Measurements from ENCODE around the gene NDUFB2.
"Not testable (repeated sequence)": the region's sequence is repeated elsewhere in the genome, so short reads cannot be mapped to it uniquely, and the experiment has no call there.

Gene NDUFB2

DNA sequence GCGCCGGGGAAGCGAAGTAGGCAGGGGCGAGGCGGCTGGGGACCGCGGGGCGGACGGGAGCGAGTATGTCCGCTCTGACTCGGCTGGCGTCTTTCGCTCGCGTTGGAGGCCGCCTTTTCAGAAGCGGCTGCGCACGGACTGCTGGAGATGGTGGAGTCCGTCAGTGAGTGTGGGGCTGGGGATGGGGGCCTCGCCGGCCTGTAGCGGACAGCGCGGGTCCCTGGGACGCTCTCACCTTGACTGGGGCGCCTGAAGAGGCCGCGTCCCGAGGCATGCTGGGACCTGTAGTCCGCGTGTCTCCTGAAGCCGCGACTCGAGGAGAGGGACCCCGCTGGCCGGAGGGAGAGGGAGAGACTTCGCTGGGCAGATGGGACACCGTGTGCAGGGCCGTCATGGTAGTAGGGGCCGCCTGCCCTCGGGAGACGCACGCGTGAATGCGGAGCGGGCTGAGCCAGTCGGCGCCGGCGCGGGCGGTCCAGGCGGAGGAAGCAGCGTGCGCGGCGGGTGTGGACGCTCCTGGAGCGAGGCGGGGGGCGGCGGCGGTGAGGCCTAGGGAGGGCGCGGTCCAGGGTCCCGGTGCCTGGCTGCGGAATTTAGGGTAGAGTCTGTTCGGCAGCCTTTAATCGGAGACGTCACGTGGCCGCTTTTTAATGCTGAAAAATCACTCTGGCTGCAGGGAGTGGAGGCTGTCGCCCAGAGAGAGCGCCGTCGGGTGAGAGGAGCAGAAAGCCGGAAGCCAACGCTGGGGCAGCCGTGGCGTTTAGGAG lies at the start of gene NDUFB2:
NDUFB2 (plus strand) TSS at position 29 of the 767 bp plus-strand sequence; CDS start at position 66, 37 bp downstream.
- DNase-seq, result peak; percentile 69

DNA sequence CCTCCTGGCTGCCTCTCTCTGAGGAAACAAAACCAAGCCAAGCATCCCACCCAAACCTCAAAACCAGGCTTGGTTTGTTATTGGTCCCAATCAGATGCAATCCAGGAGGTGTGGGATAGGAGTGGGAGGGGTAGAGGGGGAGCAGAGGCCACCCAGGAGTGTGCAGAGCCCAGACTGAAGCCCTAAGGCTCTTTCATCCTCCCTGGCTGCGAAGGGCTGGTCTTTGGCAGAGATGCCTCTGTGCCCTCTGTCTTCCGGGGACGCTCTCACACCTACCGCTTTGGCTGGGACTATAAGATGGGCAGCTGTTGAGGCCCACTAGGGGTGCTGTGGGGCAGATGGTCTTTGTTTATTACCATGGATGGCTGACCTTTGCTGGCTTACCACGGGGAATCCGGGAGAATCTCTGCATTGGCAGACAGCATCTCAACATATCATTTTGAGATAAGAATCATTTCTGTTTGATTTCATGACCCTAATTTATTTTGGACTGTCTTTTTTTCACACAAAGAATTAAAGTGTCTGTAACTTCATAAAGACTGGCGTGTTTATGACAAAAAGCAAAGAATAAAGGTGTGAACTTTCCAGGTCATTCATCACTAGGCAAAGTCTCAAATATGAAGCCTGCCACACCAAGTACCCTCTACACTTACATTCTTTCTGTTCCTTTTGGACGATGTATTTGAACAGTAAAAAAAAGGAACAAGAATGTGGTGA lies 49.4 kb upstream of the NDUFB2 start:
- DNase-seq, result peak; percentile 35

DNA sequence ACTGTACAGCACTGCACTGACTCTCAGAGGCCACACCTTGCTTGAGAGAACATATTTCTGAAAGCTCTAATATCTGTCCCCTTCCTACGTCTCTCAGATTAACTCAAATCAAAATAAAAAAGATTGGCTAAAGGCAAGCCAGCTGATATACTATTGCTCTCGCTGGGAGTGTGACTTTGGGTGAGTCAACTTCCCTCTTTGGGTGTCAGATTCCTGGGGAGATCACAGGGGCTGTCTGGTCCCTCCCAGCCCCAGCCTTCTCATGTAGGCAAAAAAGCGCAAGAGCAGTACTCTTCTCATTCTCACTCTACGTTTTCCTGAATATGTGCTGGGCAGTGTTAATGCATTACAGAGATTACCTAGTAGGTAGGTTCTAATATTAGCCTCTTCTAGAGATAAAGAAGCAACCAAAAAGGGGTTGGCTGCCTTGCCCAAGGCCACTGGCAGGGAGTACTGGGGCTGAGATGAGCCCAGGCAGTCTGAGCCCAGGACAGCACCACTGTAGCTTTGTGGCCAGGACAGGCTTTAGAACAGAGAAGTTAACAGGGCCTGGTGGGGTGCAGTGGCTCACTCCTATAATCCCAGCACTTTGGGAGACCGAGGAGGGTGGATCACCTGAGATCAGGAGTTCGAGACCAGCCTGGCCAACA lies 46.8 kb upstream of the NDUFB2 start:
- no peak for DNase-seq

DNA sequence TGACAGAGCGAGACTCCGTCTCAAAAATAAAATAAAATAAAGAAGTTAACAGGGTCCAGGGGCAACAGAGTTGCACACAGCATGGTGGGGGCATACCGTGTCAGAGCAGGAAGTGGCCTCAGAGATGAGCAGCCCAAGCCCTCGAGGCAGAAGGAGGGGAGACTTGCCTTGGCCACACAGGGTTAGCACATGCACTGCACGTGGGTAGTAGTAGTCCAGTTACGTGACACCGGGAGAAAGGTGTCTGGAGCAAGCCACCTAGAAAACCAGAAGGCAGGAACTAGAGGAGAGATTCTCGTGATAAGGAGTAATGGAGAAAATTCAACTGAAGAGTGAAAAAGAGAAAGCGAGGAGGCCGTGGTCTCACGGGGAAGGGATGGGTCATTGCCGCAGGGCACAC lies 46.1 kb upstream of the NDUFB2 start:
- DNase-seq, result no peak

DNA sequence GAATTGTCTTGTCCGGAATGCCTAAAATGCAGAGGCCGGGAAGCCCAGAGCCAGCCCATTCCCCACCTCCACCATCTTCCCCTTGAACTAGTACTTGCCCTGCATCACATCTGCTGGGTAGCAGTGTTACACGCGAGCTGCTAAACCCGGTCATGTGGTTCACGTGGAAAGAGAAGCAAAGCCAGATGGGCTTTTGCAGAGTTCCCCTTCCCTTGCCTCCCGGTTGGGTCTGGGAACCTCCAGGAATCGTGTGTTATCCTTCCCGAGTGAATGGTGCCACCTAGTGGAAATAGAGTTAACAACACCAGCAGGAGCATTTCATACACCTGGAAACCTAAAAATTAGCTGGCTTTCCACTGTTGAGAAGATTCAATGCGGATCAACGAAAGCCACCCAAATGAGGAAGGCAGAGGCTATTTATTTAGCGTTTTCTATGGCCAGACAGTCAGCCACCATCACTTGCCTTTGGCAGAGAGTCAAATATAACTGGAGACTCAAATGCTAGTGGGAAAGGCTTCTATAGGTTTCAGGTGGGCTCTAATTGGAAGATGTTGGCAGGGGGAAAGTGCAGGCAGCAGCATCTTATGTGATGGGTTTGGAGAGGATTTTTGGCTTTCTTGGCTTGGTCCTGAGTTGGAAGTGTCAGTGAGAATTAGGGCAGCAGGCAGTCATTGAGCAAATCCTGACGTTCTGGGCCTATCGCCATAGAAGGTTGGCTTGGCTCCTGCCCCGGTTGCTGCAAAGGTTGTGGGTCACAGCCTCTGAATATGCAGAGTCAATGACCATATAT lies 43.0 kb upstream of the NDUFB2 start:
- peak; percentile 58 for DNase-seq

DNA sequence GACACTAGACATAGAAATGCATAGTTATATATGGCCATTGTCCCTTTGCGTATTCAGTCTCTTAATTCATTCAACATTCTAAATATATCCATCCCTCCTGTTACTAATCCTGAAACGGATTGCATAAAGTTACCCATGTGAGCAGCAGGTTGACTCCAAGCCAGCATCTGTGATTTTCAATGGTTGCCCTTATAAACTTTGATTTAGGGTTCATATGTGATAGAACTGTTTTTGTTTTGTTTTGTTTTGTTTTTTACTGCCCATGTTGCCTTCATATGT lies 42.5 kb upstream of the NDUFB2 start:
- no peak for DNase-seq

DNA sequence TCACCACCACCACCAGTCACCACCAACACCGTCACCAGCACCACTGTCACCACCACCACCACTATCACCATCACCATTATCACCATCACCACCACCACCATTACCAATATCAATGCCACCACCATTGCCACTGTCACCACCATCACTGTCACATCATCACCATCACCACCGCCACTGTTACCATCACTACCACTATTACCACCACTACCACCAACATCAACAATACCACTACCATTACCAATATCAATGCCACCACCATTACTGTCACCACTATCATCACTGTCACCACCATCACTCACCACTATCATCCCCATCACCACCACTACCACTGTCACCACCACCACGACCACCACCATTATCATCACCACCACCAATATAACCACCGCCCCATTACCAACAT lies 41.8 kb upstream of the NDUFB2 start:
- no peak for DNase-seq

DNA sequence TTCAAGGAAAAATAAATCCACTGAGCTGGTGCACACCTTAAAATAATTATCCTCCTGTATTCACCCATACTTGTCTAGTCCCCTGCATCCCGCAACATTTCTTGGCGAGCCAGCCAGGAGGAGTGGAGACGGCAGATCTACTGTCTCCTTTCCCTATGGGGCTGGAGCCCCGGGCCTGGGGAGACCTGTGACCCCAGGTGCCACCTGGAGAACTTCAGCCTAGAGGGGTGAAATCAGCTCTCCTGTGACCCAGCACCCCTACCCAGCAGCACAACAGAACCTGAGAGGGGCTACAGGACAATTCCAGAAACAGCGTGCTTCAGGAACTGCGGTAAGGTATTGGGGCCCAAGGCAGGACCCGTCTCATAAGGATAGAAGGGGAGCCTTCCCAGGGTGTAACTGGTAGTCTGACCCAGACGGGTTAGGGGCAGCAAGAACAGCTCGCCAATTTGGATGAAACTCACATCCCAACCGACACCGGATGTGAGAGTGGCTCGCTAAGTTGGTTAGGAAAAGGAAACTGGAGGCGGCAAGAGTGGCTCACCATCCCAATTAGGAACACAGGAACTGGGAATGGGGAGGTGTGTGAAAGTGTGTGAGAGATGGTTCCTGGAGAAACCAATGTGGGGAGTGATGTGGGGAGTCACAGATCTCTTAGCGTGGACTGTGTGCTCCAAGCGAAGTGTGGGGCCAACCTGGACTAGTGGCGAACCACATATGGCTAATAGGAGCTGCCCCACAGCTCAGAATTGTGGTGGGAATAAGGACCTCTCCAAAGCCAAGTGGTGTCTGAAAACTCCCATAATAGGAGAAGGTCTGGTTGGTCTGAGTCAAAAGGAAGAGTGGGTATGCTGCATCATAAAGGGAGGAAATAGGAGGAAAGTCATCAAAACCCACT lies 40.7 kb upstream of the NDUFB2 start:
- DNase-seq, result no peak

DNA sequence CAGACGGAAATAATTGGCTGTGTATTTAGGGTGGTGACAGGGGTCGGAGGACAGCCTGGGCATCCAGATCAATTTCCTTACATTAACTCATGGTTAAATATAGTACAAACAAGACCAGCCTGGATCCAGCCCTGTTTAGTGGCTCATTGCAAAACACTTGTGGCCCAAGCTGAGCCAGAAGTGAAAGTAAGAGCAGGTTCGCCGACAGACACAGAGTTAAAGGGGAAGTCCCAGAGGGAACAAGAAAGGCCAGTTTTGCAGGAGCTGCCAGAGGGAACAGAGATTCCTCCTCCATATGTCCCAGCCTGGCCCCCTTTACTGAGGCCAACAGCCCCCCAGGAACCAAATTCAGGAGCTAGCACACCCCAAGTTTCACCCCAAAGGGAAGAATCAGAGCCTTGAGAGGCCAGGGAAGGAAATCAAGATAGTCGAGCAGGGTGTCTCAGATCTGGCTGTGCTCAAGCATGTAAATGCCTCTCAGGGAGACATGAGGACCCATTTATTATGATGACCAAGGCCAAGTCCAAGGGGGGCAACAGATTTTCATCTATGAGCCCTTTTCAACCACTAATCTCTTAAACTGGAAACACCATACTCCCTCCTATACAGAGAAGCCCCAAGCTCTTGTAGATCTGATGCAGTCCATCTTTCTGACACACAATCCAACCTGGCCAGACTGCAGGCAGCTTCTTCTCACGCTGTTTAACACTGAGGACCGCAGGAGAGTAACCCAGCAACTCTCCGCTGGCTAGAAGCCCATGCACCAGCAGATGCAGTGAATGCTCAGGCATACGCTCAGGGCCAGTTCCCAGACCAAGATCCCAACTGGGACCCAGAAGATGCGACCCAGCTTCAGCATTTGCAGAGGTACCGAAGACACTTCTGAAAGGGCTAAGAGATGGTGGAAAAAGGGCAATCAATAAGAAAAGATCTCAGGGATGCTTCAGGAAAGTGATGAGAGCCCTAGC lies 39.7 kb upstream of the NDUFB2 start:
- peak; percentile 32 for DNase-seq

DNA sequence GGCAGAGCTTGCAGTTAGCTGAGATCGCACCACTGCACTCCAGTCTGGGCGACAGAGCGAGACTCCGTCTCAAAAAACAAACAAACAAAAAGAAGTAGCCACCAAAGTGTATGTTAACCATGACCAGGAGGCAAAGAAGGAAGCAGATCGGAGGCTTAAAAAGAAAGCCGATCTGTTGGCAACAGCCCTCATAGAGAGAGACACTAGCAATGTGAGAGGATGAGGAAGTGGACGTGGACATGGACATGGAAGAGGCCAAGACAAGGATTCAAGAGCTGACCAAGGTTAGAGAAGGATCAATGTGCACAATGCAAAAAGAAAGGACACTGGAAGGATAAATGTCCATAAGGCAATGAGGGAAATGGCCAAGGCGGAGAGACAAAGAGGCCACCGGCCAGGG lies 38.6 kb upstream of the NDUFB2 start:
- no peak for DNase-seq

DNA sequence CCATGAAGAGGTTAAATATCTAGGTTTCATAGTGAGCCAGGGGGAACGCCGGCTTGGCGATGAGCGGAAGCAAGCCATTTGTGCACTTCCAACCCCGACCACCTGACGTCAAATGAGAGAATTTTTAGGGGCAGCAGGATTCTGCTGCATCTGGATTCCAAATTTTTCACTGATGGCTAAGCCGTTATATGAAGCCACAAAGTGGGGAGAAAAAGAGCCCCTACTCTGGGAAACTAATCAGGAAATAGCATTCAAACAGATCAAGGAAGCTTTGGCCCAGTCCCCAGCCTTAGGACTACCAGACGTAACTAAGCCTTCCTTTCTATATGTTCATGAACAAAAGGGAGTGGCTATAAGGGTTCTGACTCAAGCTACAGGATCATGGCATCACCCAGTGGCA lies 36.7 kb upstream of the NDUFB2 start:
- DNase-seq, result no peak

DNA sequence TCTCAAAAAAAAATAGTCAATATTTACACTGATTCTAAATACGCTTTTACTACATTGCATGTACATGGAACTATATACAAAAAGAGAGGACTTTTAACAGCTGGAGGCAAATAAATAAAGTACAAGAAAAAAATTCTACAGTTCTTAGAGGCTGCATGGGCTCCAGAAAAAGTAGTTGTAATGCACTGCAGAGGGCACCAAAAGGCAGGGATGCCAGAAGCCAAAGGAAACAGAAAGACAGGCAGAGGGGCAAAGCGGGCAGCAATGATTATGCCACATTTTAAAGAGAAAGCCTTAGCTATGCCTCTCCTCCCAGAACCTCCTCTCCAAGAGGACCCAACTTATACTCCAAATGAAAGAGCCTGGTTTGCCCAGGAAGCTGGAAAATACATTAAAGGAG lies 35.4 kb upstream of the NDUFB2 start:
- DNase-seq, result no peak

DNA sequence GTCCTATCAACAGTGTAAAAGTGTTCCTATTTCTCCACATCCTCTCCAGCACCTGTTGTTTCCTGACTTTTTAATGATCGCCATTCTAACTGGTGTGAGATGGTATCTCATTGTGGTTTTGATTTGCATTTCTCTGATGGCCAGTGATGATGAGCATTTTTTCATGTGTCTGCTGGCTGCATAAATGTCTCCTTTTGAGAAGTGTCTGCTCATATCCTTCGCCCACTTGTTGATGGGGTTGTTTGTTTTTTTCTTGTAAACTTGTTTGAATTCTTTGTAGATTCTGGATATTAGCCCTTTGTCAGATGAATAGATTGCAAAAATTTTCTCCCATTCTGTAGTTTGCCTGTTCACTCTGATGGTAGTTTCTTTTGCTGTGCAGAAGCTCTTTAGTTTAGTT lies 33.6 kb upstream of the NDUFB2 start:
- DNase-seq, result not testable (repeated sequence)

DNA sequence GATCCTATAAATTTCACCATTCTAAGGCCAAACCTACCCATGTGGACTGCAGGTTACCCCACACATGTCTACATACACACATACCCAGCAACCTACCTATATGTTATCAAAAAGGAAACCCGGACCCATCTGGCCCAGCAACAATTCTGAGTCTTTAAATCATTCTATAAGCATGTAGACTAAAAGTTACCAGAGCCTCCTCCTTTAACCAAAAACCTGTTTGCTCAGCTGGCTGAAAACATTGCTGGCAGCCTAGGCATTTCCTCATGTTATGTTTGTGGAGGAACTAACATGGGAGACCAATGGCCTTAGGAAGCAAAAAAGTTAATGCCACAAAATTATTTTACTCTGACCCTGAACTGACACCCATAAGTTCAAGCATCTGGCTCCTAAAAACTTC lies 29.0 kb upstream of the NDUFB2 start:
- DNase-seq, result no peak

DNA sequence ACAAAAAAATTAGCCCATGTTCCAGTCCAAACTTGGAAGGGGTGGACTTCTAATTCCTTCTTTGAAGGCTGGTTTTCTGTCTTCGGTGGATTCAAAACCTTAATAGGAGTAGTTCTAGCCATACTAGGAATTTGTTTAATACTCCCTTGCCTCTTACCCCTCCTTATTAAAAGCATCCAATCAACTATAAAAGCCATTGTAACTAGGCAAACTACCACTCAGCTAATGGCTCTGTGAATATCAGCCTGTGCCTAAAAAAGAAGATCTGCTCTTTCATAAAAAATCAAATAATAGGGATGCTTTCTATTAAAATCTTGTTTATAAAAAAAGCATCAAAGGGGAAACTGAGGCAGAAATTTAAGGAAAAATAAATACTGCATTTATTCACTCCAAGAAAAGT lies 27.9 kb upstream of the NDUFB2 start:
- no peak for DNase-seq

DNA sequence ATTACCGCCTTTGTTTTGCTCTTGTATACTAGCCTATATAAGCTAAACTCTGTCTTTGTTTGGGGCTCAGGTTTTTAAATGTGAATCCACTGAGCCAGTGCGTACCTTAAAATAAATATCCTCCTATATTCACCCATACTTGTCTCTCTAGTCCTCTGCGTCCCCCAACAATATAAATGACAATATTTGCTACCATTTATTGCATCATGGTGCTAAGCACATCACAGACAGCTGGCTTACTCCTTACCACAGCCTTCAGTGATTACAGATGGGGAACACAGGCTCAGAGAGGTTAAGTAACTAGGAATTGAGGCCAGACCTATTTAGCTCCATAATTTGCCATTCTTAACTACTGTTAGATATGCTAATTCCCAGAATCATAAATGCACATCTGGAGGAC lies 27.2 kb upstream of the NDUFB2 start:
- DNase-seq, result no peak

DNA sequence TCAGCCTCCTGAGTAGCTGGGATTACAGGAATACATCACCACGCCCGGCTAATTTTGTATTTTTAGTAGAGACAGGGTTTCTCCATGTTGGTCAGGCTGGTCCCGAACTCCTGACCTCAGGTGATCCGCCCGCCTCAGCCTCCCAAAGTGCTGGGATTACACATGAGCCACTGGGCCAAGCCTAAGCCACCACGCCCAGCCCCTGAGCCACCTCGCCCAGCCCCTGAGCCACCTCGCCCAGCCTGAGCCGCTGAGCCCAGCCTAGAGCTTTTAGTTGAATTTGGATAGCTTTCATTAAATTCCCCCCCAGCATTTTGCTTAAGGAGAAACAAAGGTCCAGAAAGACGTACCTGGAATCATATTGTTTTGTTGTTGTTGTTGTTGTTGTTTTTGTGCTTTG lies 26.6 kb upstream of the NDUFB2 start:
- DNase-seq, result not testable (repeated sequence)

DNA sequence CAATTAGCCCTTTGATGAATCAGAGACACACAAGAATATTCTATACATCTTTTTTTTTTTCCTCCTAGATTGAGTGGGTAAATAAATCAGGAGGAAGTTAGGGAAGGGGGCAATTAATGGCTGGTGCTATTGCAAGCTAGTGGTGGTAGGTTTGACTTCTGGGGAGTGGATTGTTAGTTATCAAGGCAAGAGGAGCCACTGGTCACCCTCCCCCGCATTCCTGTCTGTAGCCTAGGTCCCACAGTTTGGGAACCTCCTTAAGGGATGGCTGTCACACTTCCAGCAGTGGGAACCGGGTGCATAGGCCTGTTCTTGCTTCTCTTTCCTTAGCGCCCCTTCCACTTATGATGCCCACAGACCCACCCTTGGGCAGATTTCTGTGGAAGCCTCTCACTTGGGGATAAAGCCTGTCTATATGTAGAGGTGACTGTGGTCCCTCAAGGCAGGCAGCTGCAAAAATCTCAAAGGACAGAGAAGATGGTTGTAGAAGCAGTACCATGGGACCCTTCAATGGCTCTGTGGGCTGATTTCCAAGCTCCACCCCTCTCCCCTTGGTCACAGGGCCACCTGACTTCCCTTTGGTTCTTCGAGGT lies 26.1 kb upstream of the NDUFB2 start:
- DNase-seq, result no peak

DNA sequence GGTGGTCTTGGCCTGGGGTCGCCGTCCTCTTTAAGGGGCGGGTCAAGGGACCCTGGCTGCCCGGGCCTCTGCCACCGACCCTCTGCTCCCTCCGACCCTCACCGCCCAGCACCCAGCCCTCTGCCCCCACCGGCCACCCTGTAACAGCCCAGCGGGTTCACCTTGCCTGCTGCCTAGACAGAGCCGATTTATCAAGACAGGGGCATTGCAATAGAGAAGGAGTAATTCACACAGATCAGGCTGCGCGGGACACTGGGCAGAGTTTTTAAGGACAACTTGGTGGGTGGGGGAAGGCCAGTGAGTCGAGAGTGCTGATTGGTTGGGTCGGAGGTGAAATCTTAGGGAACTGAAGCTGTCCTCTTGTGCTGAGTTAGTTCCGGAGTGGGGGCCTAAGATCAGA lies 24.5 kb upstream of the NDUFB2 start:
- no peak for DNase-seq

DNA sequence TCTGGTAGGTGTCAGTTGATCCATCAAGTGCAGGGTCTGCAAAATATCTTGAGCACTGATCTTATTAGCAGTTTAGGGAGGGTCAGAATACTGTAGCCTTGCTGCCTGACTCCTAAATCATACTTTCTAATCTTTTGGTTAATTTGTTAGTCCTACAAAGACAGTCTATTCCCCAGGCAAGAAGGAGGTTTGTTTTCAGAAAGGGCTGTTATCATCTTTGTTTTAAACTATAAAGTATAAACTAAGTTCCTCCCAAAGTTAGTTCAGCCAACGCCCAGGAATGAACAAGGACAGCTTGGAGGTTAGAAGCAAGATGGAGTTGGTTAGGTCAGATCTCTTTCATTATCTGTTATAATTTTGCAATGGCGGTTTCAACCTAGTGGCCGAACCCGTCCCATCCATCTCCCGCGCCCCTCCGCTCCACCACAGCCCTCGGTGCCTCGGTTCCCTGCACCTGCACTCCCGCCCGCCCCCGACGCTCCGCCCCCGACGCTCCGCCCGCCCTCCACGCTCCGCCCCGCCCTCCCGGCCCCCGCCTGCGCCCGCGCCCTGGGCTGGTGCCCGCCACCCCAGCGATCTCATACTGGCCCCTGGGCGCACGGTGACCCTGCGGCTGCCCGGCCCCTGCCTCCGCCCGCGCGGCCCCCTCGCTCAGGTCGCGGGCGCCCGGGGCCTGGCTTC lies 24.0 kb upstream of the NDUFB2 start, which contains the start of gene ADCK2:
ADCK2 (plus strand) TSS at position 564 of the 681 bp plus-strand sequence. CDS start 386 bp downstream, outside the sequence.
- DNase-seq, result peak; percentile 68
